ENCODE data around the gene PPY.
"Not testable (repeated sequence)": the region's sequence is repeated elsewhere in the genome, so short reads cannot be mapped to it uniquely, and the experiment has no call there.

Gene PPY

DNA sequence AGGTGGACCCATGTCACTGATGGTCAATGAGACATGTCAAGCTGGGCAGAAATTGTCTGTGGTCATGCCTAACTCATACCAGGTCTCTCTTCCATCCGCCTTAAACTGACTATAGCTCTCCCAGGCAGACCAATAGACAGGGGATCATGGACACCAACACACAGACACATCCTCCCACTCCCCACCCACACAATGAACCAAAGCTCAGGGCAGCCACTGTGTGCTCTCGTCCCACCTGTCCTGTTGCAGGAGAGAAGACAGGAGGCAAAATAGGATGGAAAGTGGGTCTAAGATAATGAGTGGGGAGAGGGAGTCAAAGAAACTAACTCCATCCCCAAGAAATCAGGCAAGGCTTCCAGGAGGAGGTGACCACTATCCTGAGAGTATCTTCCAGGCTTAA lies 8.3 kb upstream of the PPY start:
- no peaks in the 10 kb centered on the region for H3K9me3 ChIP-seq (ENCODE audit: control insufficient read depth in 1 of 2, low read length in 2 of 2)
- peaks cover 0 to 9% of the 10 kb centered on the region in 2 donors for H3K4me1 ChIP-seq (ENCODE audit: control insufficient read depth in 1 of 2, insufficient read depth in 2 of 2, low read length in 2 of 2)
- H3K27me3 ChIP-seq (ENCODE audit: control insufficient read depth in 1 of 2, insufficient read depth in 2 of 2, low read length in 2 of 2): peaks cover 27 to 29% of the 10 kb centered on the region in 2 donors
- H3K4me3 ChIP-seq (ENCODE audit: low read depth in 1 of 2, low read length in 2 of 2): no peak overlapping the region
- H3K36me3 ChIP-seq (ENCODE audit: control insufficient read depth in 1 of 2, insufficient read depth in 2 of 2, low read length in 2 of 2): no peaks in the 10 kb centered on the region
- no peak overlapping the region for H3K9ac ChIP-seq (ENCODE audit: low read depth in 1 of 2, low read length in 2 of 2)
- no peak overlapping the region for H3K27ac ChIP-seq (ENCODE audit: low read depth, low read length)

- Histone ChIP-seq H3K9ac (ENCODE audit: low read depth in 1 of 2, low read length in 2 of 2) (no peak overlapping the region), H3K9me3 (ENCODE audit: control insufficient read depth in 1 of 2, low read length in 2 of 2) (no peaks in the 10 kb centered on the region), H3K27ac (ENCODE audit: low read depth, low read length) (no peak overlapping the region), H3K4me1 (ENCODE audit: control insufficient read depth in 1 of 2, insufficient read depth in 2 of 2, low read length in 2 of 2) (peaks cover 0 to 9% of the 10 kb centered on the region in 2 donors), H3K36me3 (ENCODE audit: control insufficient read depth in 1 of 2, insufficient read depth in 2 of 2, low read length in 2 of 2) (no peaks in the 10 kb centered on the region), H3K27me3 (ENCODE audit: control insufficient read depth in 1 of 2, insufficient read depth in 2 of 2, low read length in 2 of 2) (peaks cover 27 to 29% of the 10 kb centered on the region in 2 donors), H3K4me3 (ENCODE audit: low read depth in 1 of 2, low read length in 2 of 2) (no peak overlapping the region)
Measured at GRCh38 chr17:43949781-43950180, 7.5 kb upstream of the PPY start.

DNA sequence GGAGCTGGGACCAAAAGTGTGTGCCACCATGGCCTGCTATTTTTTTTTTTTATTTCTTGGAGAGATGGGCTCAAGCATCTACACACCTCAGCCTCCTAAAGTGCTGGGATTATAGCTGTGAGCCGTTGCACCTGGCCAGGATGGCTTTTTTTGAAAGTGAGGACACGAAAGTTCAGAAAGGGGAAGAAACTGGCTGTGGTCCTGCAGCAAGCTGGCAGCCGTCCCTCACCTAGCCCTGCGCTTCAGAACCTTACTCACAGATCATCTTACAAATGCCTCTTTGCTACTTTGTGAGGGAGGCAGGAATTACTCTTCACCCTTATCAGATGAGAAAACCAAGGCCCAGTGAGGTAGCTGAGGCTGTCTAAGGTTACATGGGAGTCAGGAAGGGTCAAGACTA lies 4.5 kb upstream of the PPY start:
- no peaks in the 10 kb centered on the region for H3K36me3 ChIP-seq (ENCODE audit: control insufficient read depth in 1 of 2, insufficient read depth in 2 of 2, low read length in 2 of 2)
- H3K27me3 ChIP-seq (ENCODE audit: control insufficient read depth in 1 of 2, insufficient read depth in 2 of 2, low read length in 2 of 2): peaks cover 10 to 12% of the 10 kb centered on the region in 2 donors
- H3K4me3 ChIP-seq (ENCODE audit: low read depth in 1 of 2, low read length in 2 of 2): no peak overlapping the region
- H3K9me3 ChIP-seq (ENCODE audit: control insufficient read depth in 1 of 2, low read length in 2 of 2): no peaks in the 10 kb centered on the region
- no peaks in the 10 kb centered on the region for H3K4me1 ChIP-seq (ENCODE audit: control insufficient read depth in 1 of 2, insufficient read depth in 2 of 2, low read length in 2 of 2)
- H3K27ac ChIP-seq (ENCODE audit: low read depth, low read length): no peak overlapping the region
- no peak overlapping the region for H3K9ac ChIP-seq (ENCODE audit: low read depth in 1 of 2, low read length in 2 of 2)

DNA sequence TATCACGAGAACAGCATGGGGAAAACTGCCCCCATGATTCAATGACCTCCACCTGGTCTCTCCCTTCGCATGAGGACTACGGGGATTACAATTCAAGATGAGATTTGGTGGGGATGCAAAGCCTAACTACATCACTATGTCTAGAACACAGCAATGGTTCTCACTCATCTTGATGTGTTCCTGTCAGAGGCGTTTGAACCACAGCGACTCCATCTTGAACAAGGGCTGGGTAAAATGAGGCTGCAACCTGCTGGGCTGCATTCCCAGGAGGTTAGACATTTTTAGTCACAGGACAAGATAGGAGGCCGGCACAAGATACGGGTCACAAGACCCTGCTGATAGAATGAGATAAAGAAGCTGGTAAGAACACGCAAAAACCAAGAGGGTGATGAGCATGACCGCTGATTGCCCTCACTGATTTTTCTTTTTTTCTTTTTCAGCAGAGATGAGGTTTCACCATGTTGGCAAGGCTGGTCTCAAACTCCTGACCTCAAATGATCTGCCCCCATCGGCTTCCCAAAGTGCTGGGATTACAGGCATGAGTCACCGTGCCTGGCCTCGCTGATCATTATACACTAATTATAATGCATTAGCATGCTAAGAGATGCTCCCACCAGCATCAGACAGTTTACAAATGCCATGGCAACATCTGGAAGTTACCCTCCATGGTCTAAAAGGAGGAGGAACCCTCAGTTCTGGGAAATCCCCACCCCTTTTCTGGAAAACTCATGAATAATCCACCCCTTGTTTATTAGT lies 3.0 kb upstream of the PPY start:
- H3K9ac ChIP-seq (ENCODE audit: low read depth in 1 of 2, low read length in 2 of 2): no peak overlapping the region
- no peaks in the 10 kb centered on the region for H3K9me3 ChIP-seq (ENCODE audit: control insufficient read depth in 1 of 2, low read length in 2 of 2)
- H3K4me3 ChIP-seq (ENCODE audit: low read depth in 1 of 2, low read length in 2 of 2): no peak overlapping the region
- no peaks in the 10 kb centered on the region for H3K36me3 ChIP-seq (ENCODE audit: control insufficient read depth in 1 of 2, insufficient read depth in 2 of 2, low read length in 2 of 2)
- no peak overlapping the region for H3K27ac ChIP-seq (ENCODE audit: low read depth, low read length)
- no peaks in the 10 kb centered on the region for H3K4me1 ChIP-seq (ENCODE audit: control insufficient read depth in 1 of 2, insufficient read depth in 2 of 2, low read length in 2 of 2)
- peaks cover 0 to 6% of the 10 kb centered on the region in 2 donors for H3K27me3 ChIP-seq (ENCODE audit: control insufficient read depth in 1 of 2, insufficient read depth in 2 of 2, low read length in 2 of 2)

DNA sequence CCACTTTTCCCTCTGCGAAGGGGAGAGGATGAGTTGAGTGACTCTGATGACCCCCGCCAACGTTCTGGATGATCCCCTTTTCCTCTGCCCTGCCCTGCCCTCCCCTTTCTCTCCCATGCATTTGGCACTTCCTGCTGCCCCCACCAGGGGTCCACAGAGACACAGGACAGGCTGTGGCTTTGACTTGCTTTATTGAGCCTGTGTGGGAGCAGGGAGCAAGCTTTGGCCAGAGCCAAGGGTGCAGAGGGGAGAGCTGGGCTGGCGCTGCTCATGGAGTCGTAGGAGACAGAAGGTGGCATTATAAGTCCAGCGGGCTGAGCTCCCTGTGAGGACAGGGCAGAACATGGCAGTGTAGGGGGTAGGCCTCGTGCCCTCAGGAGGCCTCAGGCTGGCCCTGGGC lies 1.6 kb downstream of the PPY start:
- peaks cover 0 to 3% of the 10 kb centered on the region in 2 donors for H3K4me1 ChIP-seq (ENCODE audit: control insufficient read depth in 1 of 2, insufficient read depth in 2 of 2, low read length in 2 of 2)
- no peak overlapping the region for H3K4me3 ChIP-seq (ENCODE audit: low read depth in 1 of 2, low read length in 2 of 2)

DNA sequence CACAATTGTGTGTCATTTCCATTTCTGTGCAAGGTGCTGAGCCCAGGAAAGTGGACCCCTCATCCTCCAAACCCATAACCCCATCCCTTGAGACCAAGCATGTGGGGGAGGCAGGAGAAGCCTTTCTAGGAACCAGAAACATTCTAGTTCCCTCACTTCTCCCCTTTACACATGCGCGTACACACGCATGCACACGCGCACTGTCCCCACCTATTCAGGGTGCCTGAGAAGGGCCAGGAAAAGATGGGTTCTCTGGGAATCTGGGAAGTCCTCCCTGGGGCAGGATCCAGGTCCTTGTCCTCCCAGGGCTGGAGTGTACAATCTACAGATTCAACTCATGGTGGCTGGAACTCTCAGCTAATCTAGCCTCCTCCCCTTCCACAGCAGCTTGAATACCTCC lies 2.4 kb downstream of the PPY start:
- Histone ChIP-seq H3K36me3 (ENCODE audit: control insufficient read depth in 1 of 2, insufficient read depth in 2 of 2, low read length in 2 of 2) (no peaks in the 10 kb centered on the region), H3K9ac (ENCODE audit: low read depth in 1 of 2, low read length in 2 of 2) (no peak overlapping the region), H3K4me1 (ENCODE audit: control insufficient read depth in 1 of 2, insufficient read depth in 2 of 2, low read length in 2 of 2) (peaks cover 0 to 3% of the 10 kb centered on the region in 2 donors), H3K9me3 (ENCODE audit: control insufficient read depth in 1 of 2, low read length in 2 of 2) (no peaks in the 10 kb centered on the region), H3K27ac (ENCODE audit: low read depth, low read length) (no peak overlapping the region), H3K27me3 (ENCODE audit: control insufficient read depth in 1 of 2, insufficient read depth in 2 of 2, low read length in 2 of 2) (peaks cover 6% of the 10 kb centered on the region in 2 donors), H3K4me3 (ENCODE audit: low read depth in 1 of 2, low read length in 2 of 2) (no peak overlapping the region)

More for the DNA sequence above, 1.6 kb downstream of the PPY start:
- Histone ChIP-seq H3K9ac (ENCODE audit: low read depth in 1 of 2, low read length in 2 of 2) (no peak overlapping the region), H3K27ac (ENCODE audit: low read depth, low read length) (no peak overlapping the region), H3K9me3 (ENCODE audit: control insufficient read depth in 1 of 2, low read length in 2 of 2) (no peaks in the 10 kb centered on the region), H3K36me3 (ENCODE audit: control insufficient read depth in 1 of 2, insufficient read depth in 2 of 2, low read length in 2 of 2) (no peaks in the 10 kb centered on the region), H3K27me3 (ENCODE audit: control insufficient read depth in 1 of 2, insufficient read depth in 2 of 2, low read length in 2 of 2) (peaks cover 6% of the 10 kb centered on the region in 2 donors)

GRCh38 chr17:43939452-43939851 lies 2.8 kb downstream of the PPY start:
- H3K4me1 ChIP-seq (ENCODE audit: control insufficient read depth in 1 of 2, insufficient read depth in 2 of 2, low read length in 2 of 2); H3K27me3 ChIP-seq (ENCODE audit: control insufficient read depth in 1 of 2, insufficient read depth in 2 of 2, low read length in 2 of 2); H3K27ac ChIP-seq (ENCODE audit: low read depth, low read length); H3K4me3 ChIP-seq (ENCODE audit: low read depth in 1 of 2, low read length in 2 of 2); H3K9me3 ChIP-seq (ENCODE audit: control insufficient read depth in 1 of 2, low read length in 2 of 2); H3K36me3 ChIP-seq (ENCODE audit: control insufficient read depth in 1 of 2, insufficient read depth in 2 of 2, low read length in 2 of 2); H3K9ac ChIP-seq (ENCODE audit: low read depth in 1 of 2, low read length in 2 of 2): not testable (repeated sequence)

GRCh38 chr17:43938838-43939182 lies 3.5 kb downstream of the PPY start:
- Histone ChIP-seq H3K36me3 (ENCODE audit: control insufficient read depth in 1 of 2, insufficient read depth in 2 of 2, low read length in 2 of 2) (no peaks in the 10 kb centered on the region), H3K4me3 (ENCODE audit: low read depth in 1 of 2, low read length in 2 of 2) (no peak overlapping the region), H3K9me3 (ENCODE audit: control insufficient read depth in 1 of 2, low read length in 2 of 2) (no peaks in the 10 kb centered on the region), H3K9ac (ENCODE audit: low read depth in 1 of 2, low read length in 2 of 2) (no peak overlapping the region), H3K27ac (ENCODE audit: low read depth, low read length) (no peak overlapping the region), H3K4me1 (ENCODE audit: control insufficient read depth in 1 of 2, insufficient read depth in 2 of 2, low read length in 2 of 2) (peaks cover 0 to 3% of the 10 kb centered on the region in 2 donors), H3K27me3 (ENCODE audit: control insufficient read depth in 1 of 2, insufficient read depth in 2 of 2, low read length in 2 of 2) (peaks cover 6% of the 10 kb centered on the region in 2 donors)

DNA sequence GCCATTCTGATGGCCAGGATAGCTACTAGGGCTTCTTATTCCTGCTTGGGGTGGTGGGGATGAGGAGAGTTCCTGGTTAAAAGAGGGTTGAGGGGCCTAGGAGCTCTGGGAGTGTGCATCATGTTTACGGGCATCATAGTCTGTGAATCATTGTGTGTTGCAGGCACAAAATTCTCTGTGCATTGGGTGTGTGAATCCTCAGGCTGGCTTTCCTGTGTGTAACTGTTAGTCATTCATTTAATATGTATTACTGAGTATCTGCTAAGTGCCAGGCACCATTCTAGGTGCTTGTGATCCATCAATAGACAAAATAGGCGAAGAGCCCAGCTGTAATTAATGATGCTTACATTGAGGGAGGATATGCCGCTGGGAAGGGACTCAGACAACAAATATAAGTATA lies 5.8 kb downstream of the PPY start:
- Histone ChIP-seq H3K4me3 (ENCODE audit: low read depth in 1 of 2, low read length in 2 of 2) (no peak overlapping the region), H3K9me3 (ENCODE audit: control insufficient read depth in 1 of 2, low read length in 2 of 2) (no peaks in the 10 kb centered on the region), H3K36me3 (ENCODE audit: control insufficient read depth in 1 of 2, insufficient read depth in 2 of 2, low read length in 2 of 2) (no peaks in the 10 kb centered on the region), H3K9ac (ENCODE audit: low read depth in 1 of 2, low read length in 2 of 2) (no peak overlapping the region), H3K27ac (ENCODE audit: low read depth, low read length) (no peak overlapping the region), H3K27me3 (ENCODE audit: control insufficient read depth in 1 of 2, insufficient read depth in 2 of 2, low read length in 2 of 2) (peaks cover 6% of the 10 kb centered on the region in 2 donors), H3K4me1 (ENCODE audit: control insufficient read depth in 1 of 2, insufficient read depth in 2 of 2, low read length in 2 of 2) (peaks cover 0 to 5% of the 10 kb centered on the region in 2 donors)

DNA sequence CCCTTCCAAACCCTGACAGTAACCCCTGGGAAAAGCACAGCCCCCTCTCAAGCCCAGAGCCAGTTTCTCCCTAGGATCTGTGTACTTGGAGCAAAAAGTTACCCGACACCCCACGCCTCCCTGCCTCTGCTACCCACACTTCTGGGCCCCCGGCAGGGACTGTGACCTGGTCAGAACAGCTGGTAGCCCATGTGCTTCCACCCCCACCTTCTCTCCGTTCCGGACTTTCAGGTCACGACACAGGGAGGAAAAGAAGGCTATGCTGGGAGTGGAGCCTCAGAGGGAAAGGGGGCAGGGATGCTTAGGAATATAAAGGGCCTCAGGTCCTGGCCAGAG lies 6.4 kb downstream of the PPY start:
- Histone ChIP-seq H3K36me3 (ENCODE audit: control insufficient read depth in 1 of 2, insufficient read depth in 2 of 2, low read length in 2 of 2) (no peaks in the 10 kb centered on the region), H3K4me1 (ENCODE audit: control insufficient read depth in 1 of 2, insufficient read depth in 2 of 2, low read length in 2 of 2) (peaks cover 0 to 8% of the 10 kb centered on the region in 2 donors), H3K9me3 (ENCODE audit: control insufficient read depth in 1 of 2, low read length in 2 of 2) (no peaks in the 10 kb centered on the region), H3K9ac (ENCODE audit: low read depth in 1 of 2, low read length in 2 of 2) (no peak overlapping the region), H3K27ac (ENCODE audit: low read depth, low read length) (no peak overlapping the region), H3K27me3 (ENCODE audit: control insufficient read depth in 1 of 2, insufficient read depth in 2 of 2, low read length in 2 of 2) (peaks cover 6% of the 10 kb centered on the region in 2 donors), H3K4me3 (ENCODE audit: low read depth in 1 of 2, low read length in 2 of 2) (no peak overlapping the region)
